ENCODE measurements around the gene KLF14. TPM values are rescaled to one million over a fixed set of nuclear protein-coding genes. Genes with fewer than 3 reads are reported as not detected.
A peak's percentile ranks its signal among the peaks of the same experiment; 100 is the strongest.

The KLF14 gene
- total RNA-seq, 1 donor from 2014 or later, result 0.07 TPM

DNA sequence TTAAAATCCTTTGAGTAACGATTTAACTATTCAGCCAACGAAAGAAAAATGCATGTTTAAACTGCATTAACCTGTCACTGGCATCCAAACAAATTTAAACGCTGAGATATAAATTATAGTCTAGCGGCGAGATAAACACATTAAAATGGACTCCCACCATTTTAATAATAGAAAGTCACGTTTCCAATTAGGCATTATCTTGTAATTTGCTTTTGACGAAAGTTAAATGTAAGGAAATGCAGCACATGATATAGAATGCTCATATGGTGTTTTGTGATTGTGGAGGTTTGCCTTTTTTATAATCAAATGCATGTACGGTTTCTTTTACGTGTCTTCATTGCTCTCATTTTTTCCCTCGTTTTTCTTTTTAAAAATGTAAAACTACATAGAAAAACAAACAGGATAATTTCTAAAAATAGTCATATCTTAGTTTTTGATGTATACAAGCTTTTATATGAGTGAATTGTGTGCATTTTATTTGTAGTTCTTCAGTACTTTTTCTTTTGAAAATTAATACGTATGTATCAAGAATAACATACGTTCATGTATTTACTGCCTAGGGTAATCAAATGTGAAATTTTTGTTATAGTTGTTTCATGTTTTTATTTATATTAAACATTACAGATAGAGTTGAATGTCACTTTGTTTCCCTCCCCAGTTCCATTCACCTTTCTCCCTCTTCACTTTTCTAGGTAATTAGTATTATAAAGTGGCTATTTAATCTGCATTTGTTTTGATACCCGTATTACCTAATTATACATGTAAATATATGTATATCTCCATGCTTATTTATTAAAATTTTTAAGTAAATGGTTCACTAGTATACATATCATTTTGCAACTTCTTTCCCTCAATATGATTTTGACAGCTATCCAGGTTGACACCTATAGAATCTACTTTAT, 1.1 kb upstream of the KLF14 start:
- TF ChIP-seq, protein P1, sequence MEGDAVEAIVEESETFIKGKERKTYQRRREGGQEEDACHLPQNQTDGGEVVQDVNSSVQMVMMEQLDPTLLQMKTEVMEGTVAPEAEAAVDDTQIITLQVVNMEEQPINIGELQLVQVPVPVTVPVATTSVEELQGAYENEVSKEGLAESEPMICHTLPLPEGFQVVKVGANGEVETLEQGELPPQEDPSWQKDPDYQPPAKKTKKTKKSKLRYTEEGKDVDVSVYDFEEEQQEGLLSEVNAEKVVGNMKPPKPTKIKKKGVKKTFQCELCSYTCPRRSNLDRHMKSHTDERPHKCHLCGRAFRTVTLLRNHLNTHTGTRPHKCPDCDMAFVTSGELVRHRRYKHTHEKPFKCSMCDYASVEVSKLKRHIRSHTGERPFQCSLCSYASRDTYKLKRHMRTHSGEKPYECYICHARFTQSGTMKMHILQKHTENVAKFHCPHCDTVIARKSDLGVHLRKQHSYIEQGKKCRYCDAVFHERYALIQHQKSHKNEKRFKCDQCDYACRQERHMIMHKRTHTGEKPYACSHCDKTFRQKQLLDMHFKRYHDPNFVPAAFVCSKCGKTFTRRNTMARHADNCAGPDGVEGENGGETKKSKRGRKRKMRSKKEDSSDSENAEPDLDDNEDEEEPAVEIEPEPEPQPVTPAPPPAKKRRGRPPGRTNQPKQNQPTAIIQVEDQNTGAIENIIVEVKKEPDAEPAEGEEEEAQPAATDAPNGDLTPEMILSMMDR (IDR thresholded peaks at IDR 0.05; ENCODE audit: insufficient read depth, low read depth, low read length), result no peak
- no peak for TF ChIP-seq EZH2 (IDR thresholded peaks at IDR 0.05; ENCODE audit: insufficient read depth, low read length)

DNA sequence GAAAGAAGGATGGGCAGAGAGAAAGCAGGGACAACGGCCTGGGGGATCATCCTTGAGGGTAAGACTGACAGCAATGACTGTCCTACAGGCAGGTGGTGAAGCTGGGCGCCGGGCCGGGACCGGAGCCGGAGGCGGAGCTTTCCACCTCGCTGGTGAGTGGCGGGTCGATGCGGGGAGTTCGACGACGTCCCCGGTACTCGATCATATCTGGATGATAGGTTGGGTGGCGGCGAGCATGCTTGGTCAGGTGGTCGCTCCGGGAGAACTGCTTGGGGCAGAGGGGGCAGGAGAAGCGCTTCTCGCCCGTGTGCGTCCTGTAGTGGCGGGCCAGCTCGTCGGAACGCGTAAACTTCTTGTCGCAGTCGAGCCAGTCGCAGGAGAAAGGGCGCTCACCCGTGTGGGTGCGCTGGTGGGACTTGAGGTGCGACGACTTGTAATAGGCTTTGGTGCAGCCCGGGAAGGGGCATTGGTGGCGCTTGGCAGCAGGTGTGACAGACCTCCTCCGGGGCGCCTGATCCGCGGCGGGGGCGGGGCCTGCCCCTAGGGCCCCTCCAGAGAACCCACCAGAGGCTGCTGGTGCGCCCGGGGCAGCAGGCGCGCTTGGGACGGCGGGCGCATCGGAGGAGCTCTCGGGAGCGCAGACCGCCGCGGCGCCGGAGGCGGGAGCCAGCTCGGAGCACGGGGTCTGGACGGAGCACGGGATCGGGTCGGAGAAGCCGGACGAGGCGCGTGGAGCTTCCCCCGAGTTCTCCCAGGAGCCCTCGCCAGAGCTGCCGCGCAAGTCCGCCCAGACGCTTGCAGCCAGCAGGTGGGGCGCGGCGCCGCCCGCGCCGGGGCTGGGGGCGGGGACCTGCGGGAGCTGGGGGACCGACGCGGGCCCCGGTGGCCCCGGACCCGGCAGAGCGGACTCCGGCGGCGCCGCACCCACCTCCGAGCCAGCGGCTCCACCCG, 752 bp downstream of the KLF14 start:
- no peaks in the 10 kb centered on the region for H4K20me1 ChIP-seq (ENCODE audit: insufficient read depth, low read length)
- H3K36me3 Mint-ChIP-seq (ENCODE audit: low read depth, unreplicated experiment), result peaks cover 14% of the 10 kb centered on the region
- H3K4me1 Mint-ChIP-seq (ENCODE audit: low read depth, unreplicated experiment), result peaks cover 1% of the 10 kb centered on the region
- H3K27ac ChIP-seq (ENCODE audit: low read depth, low read length), result no peak overlapping the region
- no peaks in the 10 kb centered on the region for H3K79me2 ChIP-seq (ENCODE audit: insufficient read depth, low read length)
- peak overlapping the region; percentile 77 for H3K4me3 Mint-ChIP-seq (ENCODE audit: unreplicated experiment)
- H3K9me3 Mint-ChIP-seq (ENCODE audit: unreplicated experiment), result peaks cover 31% of the 10 kb centered on the region
- H3K4me3 ChIP-seq (ENCODE audit: insufficient read depth, low read depth, low read length), result peak overlapping the region; percentile 40
- H3K27me3 ChIP-seq (ENCODE audit: insufficient read depth, low read length), result peaks cover 39% of the 10 kb centered on the region
- H2AFZ ChIP-seq (ENCODE audit: low read depth, low read length), result peak overlapping the region; percentile 76
- H3K36me3 ChIP-seq (ENCODE audit: insufficient read depth, low read length), result no peaks in the 10 kb centered on the region
- TF ChIP-seq, protein P1 (IDR thresholded peaks at IDR 0.05; ENCODE audit: insufficient read depth, low read depth, low read length), result no peak
- no peak for TF ChIP-seq EZH2 (IDR thresholded peaks at IDR 0.05; ENCODE audit: insufficient read depth, low read length)
- H3K27ac Mint-ChIP-seq (ENCODE audit: unreplicated experiment), result peak overlapping the region; percentile 47
- H3K9me3 ChIP-seq (ENCODE audit: insufficient read depth, low read depth, low read length), result peaks cover 27% of the 10 kb centered on the region
- FAIRE-seq (no peak), DNase-seq (ENCODE audit: low read depth) (no peak)
- peaks cover 4% of the 10 kb centered on the region for H3K4me1 ChIP-seq (ENCODE audit: insufficient read depth, low read length)
- peak overlapping the region; percentile 20 for H3K9ac ChIP-seq (ENCODE audit: low read length)
- H3K4me2 ChIP-seq (ENCODE audit: low read length), result peak overlapping the region; percentile 95
- H3K27me3 Mint-ChIP-seq (ENCODE audit: low read depth, unreplicated experiment), result peaks cover 76% of the 10 kb centered on the region

More for the DNA sequence above, 1.1 kb upstream of the KLF14 start:
- peak overlapping the region; percentile 95 for H3K4me2 ChIP-seq (ENCODE audit: low read length)
- H3K4me1 ChIP-seq (ENCODE audit: insufficient read depth, low read length), result peaks cover 4% of the 10 kb centered on the region
- H3K27ac ChIP-seq (ENCODE audit: low read depth, low read length), result no peak overlapping the region
- H4K20me1 ChIP-seq (ENCODE audit: insufficient read depth, low read length), result no peaks in the 10 kb centered on the region
- peaks cover 29% of the 10 kb centered on the region for H3K9me3 Mint-ChIP-seq (ENCODE audit: unreplicated experiment)
- H3K9ac ChIP-seq (ENCODE audit: low read length), result peak overlapping the region; percentile 53
- peak overlapping the region; percentile 32 for H2AFZ ChIP-seq (ENCODE audit: low read depth, low read length)
- H3K36me3 ChIP-seq (ENCODE audit: insufficient read depth, low read length), result no peaks in the 10 kb centered on the region
- FAIRE-seq, result no peak
- peaks cover 27% of the 10 kb centered on the region for H3K9me3 ChIP-seq (ENCODE audit: insufficient read depth, low read depth, low read length)
- H3K27ac Mint-ChIP-seq (ENCODE audit: unreplicated experiment), result peak overlapping the region; percentile 30
- peaks cover 14% of the 10 kb centered on the region for H3K36me3 Mint-ChIP-seq (ENCODE audit: low read depth, unreplicated experiment)
- H3K4me3 Mint-ChIP-seq (ENCODE audit: unreplicated experiment), result peak overlapping the region; percentile 85
- DNase-seq (ENCODE audit: low read depth), result no peak
- H3K27me3 ChIP-seq (ENCODE audit: insufficient read depth, low read length), result peaks cover 46% of the 10 kb centered on the region
- peak overlapping the region; percentile 69 for H3K4me3 ChIP-seq (ENCODE audit: insufficient read depth, low read depth, low read length)
- H3K27me3 Mint-ChIP-seq (ENCODE audit: low read depth, unreplicated experiment), result peaks cover 66% of the 10 kb centered on the region
- no peaks in the 10 kb centered on the region for H3K79me2 ChIP-seq (ENCODE audit: insufficient read depth, low read length)
- H3K4me1 Mint-ChIP-seq (ENCODE audit: low read depth, unreplicated experiment), result peaks cover 1% of the 10 kb centered on the region
